ENCODE measurements around the gene TMED3.

TMED3 gene

GRCh38 chr15:79290642-79291275, 20.2 kb upstream of the TMED3 start:
- no peak for DNase-seq (ENCODE audit: extremely low read depth, low read depth)
- TF ChIP-seq, protein P1, sequence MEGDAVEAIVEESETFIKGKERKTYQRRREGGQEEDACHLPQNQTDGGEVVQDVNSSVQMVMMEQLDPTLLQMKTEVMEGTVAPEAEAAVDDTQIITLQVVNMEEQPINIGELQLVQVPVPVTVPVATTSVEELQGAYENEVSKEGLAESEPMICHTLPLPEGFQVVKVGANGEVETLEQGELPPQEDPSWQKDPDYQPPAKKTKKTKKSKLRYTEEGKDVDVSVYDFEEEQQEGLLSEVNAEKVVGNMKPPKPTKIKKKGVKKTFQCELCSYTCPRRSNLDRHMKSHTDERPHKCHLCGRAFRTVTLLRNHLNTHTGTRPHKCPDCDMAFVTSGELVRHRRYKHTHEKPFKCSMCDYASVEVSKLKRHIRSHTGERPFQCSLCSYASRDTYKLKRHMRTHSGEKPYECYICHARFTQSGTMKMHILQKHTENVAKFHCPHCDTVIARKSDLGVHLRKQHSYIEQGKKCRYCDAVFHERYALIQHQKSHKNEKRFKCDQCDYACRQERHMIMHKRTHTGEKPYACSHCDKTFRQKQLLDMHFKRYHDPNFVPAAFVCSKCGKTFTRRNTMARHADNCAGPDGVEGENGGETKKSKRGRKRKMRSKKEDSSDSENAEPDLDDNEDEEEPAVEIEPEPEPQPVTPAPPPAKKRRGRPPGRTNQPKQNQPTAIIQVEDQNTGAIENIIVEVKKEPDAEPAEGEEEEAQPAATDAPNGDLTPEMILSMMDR (IDR thresholded peaks at IDR 0.05; ENCODE audit: low read depth, low read length), result no peak

DNA sequence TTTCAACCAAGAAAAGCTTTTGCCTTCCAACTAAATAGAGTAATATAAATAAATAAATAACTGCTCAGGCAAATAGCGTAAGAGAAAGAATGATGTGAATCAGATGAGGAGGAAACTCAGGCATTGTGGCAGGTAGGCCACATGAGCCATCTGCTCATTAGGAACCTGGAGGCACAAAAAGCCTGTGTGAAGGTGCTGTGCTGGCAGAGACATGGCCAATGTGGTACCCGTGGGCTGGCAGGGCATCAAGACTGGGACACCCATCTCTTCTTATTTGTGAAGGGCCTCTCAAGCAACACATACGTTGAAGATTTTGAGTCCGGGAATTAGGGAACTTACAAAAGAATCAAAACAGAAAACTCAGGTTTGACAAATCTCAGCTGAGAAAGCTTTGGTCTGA, 18.9 kb upstream of the TMED3 start:
- TF ChIP-seq, protein P1 (IDR thresholded peaks at IDR 0.05; ENCODE audit: low read depth, low read length), result no peak
- no peak for DNase-seq (ENCODE audit: extremely low read depth, low read depth)

DNA sequence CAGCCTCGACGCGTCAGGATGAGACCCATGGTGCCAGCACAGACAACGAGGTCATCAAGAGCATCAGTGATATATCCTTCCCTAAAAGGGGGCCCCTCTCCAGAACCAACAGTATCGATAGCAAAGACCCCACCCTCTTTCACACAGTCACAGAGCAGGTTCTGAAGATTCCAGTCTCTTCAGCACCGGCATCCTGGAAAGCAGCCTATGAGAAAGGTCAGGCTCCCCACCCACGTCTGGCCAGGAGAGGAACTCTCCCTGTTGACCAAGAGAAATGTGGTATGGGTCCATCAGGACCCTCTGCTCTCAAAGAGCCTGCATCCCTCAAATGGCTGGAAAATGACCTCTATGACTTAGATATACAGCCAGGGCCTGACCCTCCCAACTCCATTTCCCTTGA, 16.8 kb upstream of the TMED3 start:
- no peak for DNase-seq (ENCODE audit: extremely low read depth, low read depth)
- TF ChIP-seq, protein P1 (IDR thresholded peaks at IDR 0.05; ENCODE audit: low read depth, low read length), result no peak

GRCh38 chr15:79296583-79296982, 14.3 kb upstream of the TMED3 start:
- TF ChIP-seq, protein P1 (IDR thresholded peaks at IDR 0.05; ENCODE audit: low read depth, low read length), result no peak

GRCh38 chr15:79299126-79299840, 11.6 kb upstream of the TMED3 start:
- DNase-seq (ENCODE audit: extremely low read depth, low read depth), result no peak
- TF ChIP-seq, protein P1 (IDR thresholded peaks at IDR 0.05; ENCODE audit: low read depth, low read length), result no peak

More at GRCh38 chr15:79296583-79296982, 14.3 kb upstream of the TMED3 start:
- no peak for DNase-seq (ENCODE audit: extremely low read depth, low read depth)

DNA sequence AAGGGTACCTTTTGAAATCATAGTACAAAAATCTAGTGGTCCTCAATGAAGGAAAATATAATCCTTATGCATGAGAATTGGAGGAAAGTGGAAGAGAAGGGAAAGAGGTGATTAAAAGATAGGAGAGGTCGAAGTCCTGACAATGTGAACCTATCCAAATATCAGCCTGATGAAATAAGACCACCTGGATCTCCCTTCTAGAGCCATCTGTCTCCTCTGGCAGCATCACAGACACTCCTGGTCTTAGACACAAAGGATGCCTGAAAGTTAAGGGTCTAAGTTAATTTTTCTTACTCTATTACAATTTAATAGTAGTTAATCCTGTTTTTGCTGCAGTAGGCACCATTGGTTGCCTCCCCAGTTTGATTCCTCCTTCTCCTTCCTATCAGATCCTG, 11.1 kb upstream of the TMED3 start:
- TF ChIP-seq, protein P1 (IDR thresholded peaks at IDR 0.05; ENCODE audit: low read depth, low read length), result no peak

GRCh38 chr15:79307251-79307650, 3.7 kb upstream of the TMED3 start:
- TF ChIP-seq, protein P1 (IDR thresholded peaks at IDR 0.05; ENCODE audit: low read depth, low read length), result no peak

More for the DNA sequence above, 11.1 kb upstream of the TMED3 start:
- no peak for DNase-seq (ENCODE audit: extremely low read depth, low read depth)

More at GRCh38 chr15:79307251-79307650, 3.7 kb upstream of the TMED3 start:
- DNase-seq (ENCODE audit: extremely low read depth, low read depth), result no peak

Data from AG09319 (cell line).